Measurements from ENCODE around the gene ACSF2. TPM values are rescaled to one million over a fixed set of nuclear protein-coding genes. Genes with fewer than 3 reads are reported as not detected.

The ACSF2 gene
- total RNA-seq, 1 experiment from 2014 or later, result 72.7 TPM

- Histone ChIP-seq H3K9ac (ENCODE audit: low read length) (no peak overlapping the region), H3K4me1 (ENCODE audit: insufficient read depth, low read length) (peaks cover 17% of the 10 kb centered on the region), H3K9me2 (replicated peaks; ENCODE audit: low read length) (no peaks in the 10 kb centered on the region), H4K20me1 (ENCODE audit: low read length) (no peaks in the 10 kb centered on the region), H3K36me3 (ENCODE audit: low read depth, low read length) (no peaks in the 10 kb centered on the region), H3K9me3 (ENCODE audit: low read length) (no peaks in the 10 kb centered on the region), H3K27me3 (ENCODE audit: low read length) (no peaks in the 10 kb centered on the region), H3K27ac (ENCODE audit: low read length) (no peak overlapping the region), H3K4me3 (ENCODE audit: low read length) (no peak overlapping the region), H3K79me2 (ENCODE audit: low read length) (no peaks in the 10 kb centered on the region), H3F3A (ENCODE audit: low read length, unreplicated experiment) (no peaks in the 10 kb centered on the region), H3K4me2 (ENCODE audit: low read length) (no peak overlapping the region), H2AFZ (ENCODE audit: low read length) (no peak overlapping the region)
- DNase-seq (no peak), ATAC-seq (no peak)
- intact Hi-C loops (cut with micrococcal nuclease), result no loop called here
- ChIA-PET CTCF (no interaction called here), POLR2A (ENCODE audit: unreplicated experiment) (interaction anchor here (0.7 kb wide), 1 partner anchor 11 kb away, joined by 3 read pairs; no protein-coding TSS in a partner anchor)
- no peak for TF ChIP-seq EZH2phosphoT487 (IDR thresholded peaks at IDR 0.05; ENCODE audit: borderline replicate concordance, low read length)
- no peak for TF ChIP-seq EZH2 (IDR thresholded peaks at IDR 0.05; ENCODE audit: low read length, unreplicated experiment)
- no peak for TF ChIP-seq CTCF (conservative IDR thresholded peaks at IDR 0.05; ENCODE audit: low read depth, low read length)
- no TSS peak for BruUV-seq (replicated peaks)
These were observed 38.1 kb downstream of the ACSF2 start for GRCh38 chr17:50464121-50464520.

GRCh38 chr17:50464736-50465135 is 38.7 kb downstream of the ACSF2 start:
- Histone ChIP-seq H3K9me2 (replicated peaks; ENCODE audit: low read length) (no peaks in the 10 kb centered on the region), H3F3A (ENCODE audit: low read length, unreplicated experiment) (no peaks in the 10 kb centered on the region), H4K20me1 (ENCODE audit: low read length) (no peaks in the 10 kb centered on the region), H3K9ac (ENCODE audit: low read length) (no peak overlapping the region), H3K4me2 (ENCODE audit: low read length) (no peak overlapping the region), H3K79me2 (ENCODE audit: low read length) (no peaks in the 10 kb centered on the region), H3K9me3 (ENCODE audit: low read length) (no peaks in the 10 kb centered on the region), H3K4me3 (ENCODE audit: low read length) (no peak overlapping the region), H2AFZ (ENCODE audit: low read length) (no peak overlapping the region), H3K36me3 (ENCODE audit: low read depth, low read length) (no peaks in the 10 kb centered on the region), H3K27me3 (ENCODE audit: low read length) (no peaks in the 10 kb centered on the region), H3K27ac (ENCODE audit: low read length) (no peak overlapping the region), H3K4me1 (ENCODE audit: insufficient read depth, low read length) (peaks cover 11% of the 10 kb centered on the region)
- ChIA-PET POLR2A (ENCODE audit: unreplicated experiment) (no interaction called here), CTCF (no interaction called here)
- TF ChIP-seq CTCF (conservative IDR thresholded peaks at IDR 0.05; ENCODE audit: low read depth, low read length) (no peak), EZH2 (IDR thresholded peaks at IDR 0.05; ENCODE audit: low read length, unreplicated experiment) (no peak), EZH2phosphoT487 (IDR thresholded peaks at IDR 0.05; ENCODE audit: borderline replicate concordance, low read length) (no peak)
- intact Hi-C loops (cut with micrococcal nuclease), result no loop called here
- ATAC-seq, result no peak
- DNase-seq, result no peak
- no TSS peak for BruUV-seq (replicated peaks)

- no peak for ATAC-seq
- Histone ChIP-seq H2AFZ (ENCODE audit: low read length) (no peak overlapping the region), H3K9me3 (ENCODE audit: low read length) (no peaks in the 10 kb centered on the region), H4K20me1 (ENCODE audit: low read length) (no peaks in the 10 kb centered on the region), H3K4me2 (ENCODE audit: low read length) (no peak overlapping the region), H3K9ac (ENCODE audit: low read length) (no peak overlapping the region), H3K9me2 (replicated peaks; ENCODE audit: low read length) (no peaks in the 10 kb centered on the region), H3K4me1 (ENCODE audit: insufficient read depth, low read length) (peaks cover 10% of the 10 kb centered on the region; the same call in 1 of the 2 replicates), H3F3A (ENCODE audit: low read length, unreplicated experiment) (no peaks in the 10 kb centered on the region), H3K27ac (ENCODE audit: low read length) (no peak overlapping the region), H3K27me3 (ENCODE audit: low read length) (no peaks in the 10 kb centered on the region), H3K79me2 (ENCODE audit: low read length) (no peaks in the 10 kb centered on the region), H3K36me3 (ENCODE audit: low read depth, low read length) (no peaks in the 10 kb centered on the region), H3K4me3 (ENCODE audit: low read length) (no peak overlapping the region)
- ChIA-PET POLR2A (ENCODE audit: unreplicated experiment) (no interaction called here), CTCF (no interaction called here)
- no peak for DNase-seq
- BruUV-seq (replicated peaks), result no TSS peak
- intact Hi-C loops (cut with micrococcal nuclease), result no loop called here
- TF ChIP-seq CTCF (conservative IDR thresholded peaks at IDR 0.05; ENCODE audit: low read depth, low read length) (no peak), EZH2phosphoT487 (IDR thresholded peaks at IDR 0.05; ENCODE audit: borderline replicate concordance, low read length) (no peak), EZH2 (IDR thresholded peaks at IDR 0.05; ENCODE audit: low read length, unreplicated experiment) (no peak)
These were observed 39.2 kb downstream of the ACSF2 start for GRCh38 chr17:50465171-50465570.

Measured in PC-3 (cell line).